GM18868 (cell line): Measurements from ENCODE around the gene GSKIP.

Experiments
- ATAC-seq: cut with Tn5 transposase; IDR thresholded peaks from one replicate; pipeline ENCODE4 v1.9.1; 2021; ENCODE audit warnings: mild to moderate bottlenecking, moderate library complexity; ENCODE audit not compliant: unreplicated experiment

GSKIP gene

GRCh38 chr14:96376093-96376492, 12.8 kb downstream of the GSKIP start:
- no peak for ATAC-seq

GRCh38 chr14:96380735-96381134, 17.4 kb downstream of the GSKIP start:
- peak; percentile 93 for ATAC-seq

GRCh38 chr14:96383445-96383844, 20.1 kb downstream of the GSKIP start:
- ATAC-seq: no peak

DNA sequence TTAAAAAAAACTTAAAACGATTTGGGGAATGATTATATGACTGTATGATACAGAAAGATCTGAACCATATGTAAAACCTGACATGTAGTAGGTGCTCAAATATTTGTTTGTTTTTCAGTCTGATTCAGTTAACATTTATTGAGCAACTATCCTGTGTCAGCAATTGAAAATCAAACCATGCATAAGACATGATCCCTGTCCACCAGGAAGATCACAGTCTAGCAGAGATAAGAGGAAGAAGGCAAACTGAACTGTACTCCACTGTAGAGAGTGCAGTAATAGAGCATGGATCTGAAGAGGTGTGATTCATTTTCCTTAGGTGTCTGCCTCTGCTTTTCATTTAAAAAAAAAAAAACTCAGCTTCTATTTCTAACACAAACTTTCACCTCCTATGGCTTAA, 20.7 kb downstream of the GSKIP start:
- no peak for ATAC-seq

GRCh38 chr14:96384740-96385139, 21.4 kb downstream of the GSKIP start:
- ATAC-seq: no peak

DNA sequence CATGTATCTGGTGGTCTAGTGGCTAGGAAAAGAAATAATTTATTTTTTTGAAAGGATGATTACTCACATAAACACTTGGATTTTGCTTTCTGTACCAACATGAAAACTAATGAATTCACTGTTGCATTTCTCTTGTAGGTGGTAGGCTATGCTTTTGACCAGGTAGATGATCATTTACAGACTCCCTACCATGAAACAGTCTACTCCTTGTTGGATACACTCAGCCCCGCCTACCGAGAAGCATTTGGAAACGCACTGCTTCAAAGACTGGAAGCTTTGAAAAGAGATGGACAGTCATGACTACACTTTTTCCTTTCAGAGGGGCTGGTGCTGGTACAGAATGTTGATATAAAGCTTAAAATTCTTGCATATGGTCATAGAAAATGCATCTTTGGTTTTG, 22.1 kb downstream of the GSKIP start:
- ATAC-seq: no peak

DNA sequence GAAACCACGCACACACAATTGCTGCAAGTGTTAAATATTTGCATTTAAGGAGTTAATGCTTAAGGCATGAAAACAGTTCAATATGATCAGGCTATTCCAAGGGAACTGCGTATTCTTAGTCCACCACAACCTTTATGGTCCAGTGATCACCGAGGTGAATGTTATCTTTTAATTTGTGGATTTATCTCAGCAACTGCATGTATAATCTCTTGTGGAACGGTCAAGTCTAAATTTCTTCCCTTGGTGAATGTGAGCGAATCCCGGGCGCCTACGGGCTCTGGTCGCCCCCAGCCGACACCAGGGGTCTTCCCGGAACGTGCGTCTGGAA, 27.6 kb downstream of the GSKIP start:
- ATAC-seq: no peak

DNA sequence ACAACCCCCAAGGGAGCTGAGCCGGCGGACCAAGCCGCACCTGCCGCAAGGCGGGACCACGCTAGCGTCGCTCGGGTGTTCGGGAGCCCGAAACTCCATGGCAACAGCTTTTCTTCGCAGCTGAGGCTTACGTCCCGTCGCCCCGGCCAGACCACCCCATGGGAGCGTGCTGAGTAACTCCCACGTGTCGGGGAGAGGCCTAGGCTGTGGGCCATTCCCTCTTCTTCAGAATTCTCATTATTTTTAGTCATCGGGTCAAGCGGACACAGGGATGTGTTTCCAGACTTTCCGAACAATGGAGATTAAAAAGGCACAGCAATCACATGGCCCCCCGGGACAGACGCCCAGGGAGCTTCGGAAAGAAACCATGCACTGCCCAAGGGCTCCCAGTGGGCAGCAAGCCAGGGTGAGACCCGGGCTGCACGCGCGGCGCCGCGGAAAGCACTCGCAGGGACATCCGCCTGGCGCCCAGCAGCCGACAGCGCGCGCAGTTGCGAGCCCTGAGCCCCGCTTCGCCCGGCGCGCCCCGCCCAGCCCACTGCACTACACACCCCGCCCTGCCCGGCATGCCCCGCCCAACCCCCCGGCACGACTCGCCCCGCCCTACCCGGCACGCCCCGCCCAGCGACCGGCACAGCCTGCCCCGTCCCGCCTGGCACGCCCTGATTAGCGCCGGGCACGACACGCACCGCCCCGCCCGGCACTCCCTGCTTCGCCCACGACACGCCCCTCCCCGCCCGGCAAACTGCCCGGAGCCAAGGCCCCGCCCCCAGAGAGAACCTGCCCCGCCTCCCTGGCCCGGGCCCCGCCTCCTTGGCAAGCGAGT, 28.2 kb downstream of the GSKIP start:
- peak; percentile 83 for ATAC-seq

GRCh38 chr14:96393071-96393691, 29.9 kb downstream of the GSKIP start:
- ATAC-seq: no peak

- ATAC-seq: no peak
Measured at GRCh38 chr14:96394047-96394815, 30.9 kb downstream of the GSKIP start.

DNA sequence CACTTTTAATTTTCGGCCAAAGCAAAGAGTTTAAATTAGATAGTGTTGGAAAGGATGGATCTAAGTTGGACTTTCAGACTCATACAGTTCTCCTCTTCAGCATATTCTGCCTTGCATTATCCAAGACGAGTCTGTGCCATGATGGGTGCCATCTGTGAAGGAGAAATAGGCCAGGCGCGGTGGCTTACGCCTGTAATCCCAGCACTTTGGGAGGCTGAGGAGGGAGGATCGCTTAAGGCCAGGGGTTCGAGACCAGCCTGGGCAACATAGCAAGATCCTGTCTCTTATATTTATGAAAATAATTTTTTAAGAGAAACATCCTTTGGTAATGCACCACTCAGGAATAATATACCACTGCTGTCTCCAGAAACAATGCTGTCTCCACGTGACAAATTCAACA, 35.1 kb downstream of the GSKIP start:
- no peak for ATAC-seq

DNA sequence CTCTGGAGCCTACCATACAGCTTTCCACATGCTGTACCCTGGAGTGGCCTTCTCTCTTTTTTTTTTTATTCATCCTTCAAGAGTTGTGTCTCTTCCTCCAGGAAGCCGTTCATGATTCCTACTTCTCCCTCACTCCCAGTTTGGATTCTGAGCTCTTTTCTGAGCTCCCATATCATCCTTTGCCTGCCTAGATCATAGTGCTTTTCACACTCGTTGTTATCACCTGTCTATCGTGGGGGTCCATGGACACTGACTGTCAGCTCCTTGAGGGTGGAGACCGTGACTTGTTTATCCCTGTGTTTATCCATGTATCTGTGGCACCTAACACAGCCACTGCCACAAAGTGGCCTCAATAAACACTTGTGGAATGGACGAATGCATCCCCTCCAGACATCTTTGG, 35.6 kb downstream of the GSKIP start:
- ATAC-seq: no peak

GRCh38 chr14:96399405-96399804, 36.1 kb downstream of the GSKIP start:
- ATAC-seq: no peak

- no peak for ATAC-seq
Measured at GRCh38 chr14:96400495-96400894, 37.2 kb downstream of the GSKIP start.

DNA sequence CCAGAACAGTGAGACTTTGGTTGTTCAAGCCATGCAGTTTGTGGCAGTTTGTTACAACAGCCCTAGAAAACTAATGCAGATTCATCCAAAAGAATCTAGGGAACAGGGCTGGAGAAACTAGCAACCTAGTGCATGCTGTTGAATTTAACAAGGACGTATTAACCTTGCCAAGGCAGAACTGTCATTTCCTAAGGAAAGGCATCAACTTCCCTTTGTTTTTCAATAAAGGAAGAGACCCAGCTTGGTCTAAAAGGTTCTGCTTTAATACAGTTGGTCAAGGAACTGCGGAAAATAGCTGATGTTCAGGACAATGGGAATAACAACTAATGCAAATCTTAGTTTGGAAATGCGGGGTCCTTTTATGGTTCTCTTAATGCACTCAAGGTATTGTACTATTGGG, 40.1 kb downstream of the GSKIP start:
- no peak for ATAC-seq

GRCh38 chr14:96405677-96406076, 42.4 kb downstream of the GSKIP start:
- ATAC-seq: no peak

DNA sequence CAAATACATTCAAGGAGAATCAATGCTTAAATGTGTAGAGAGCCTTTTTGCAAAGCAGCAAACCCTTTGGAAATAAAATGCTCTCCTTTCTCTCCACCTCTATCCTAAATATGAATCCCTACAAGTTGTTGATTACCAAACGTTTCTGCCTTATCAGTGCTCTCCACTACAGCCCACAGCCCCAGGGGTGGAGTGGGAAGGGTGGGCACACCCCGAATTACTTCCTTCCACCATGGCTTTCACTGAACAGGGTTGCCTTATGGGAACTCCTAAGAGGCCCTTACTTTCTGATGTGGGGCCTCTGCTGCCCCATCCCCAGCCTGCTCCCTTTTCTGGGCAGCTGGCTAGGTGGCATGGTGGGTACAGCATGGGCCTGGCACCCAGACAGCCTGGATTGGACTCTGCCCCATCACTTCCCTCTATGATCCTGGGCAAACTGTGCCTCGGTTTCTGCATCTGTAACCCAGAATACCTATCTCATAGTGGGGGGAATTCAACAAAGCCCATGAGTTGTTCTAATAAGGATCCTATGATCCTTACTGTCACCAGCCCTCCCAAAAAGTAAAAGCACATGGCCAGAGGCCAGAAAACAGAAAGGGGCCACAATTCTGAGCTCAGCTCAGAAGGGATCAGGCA, 44.7 kb downstream of the GSKIP start:
- ATAC-seq: no peak

- ATAC-seq: no peak
Measured at GRCh38 chr14:96408608-96409007, 45.3 kb downstream of the GSKIP start.

DNA sequence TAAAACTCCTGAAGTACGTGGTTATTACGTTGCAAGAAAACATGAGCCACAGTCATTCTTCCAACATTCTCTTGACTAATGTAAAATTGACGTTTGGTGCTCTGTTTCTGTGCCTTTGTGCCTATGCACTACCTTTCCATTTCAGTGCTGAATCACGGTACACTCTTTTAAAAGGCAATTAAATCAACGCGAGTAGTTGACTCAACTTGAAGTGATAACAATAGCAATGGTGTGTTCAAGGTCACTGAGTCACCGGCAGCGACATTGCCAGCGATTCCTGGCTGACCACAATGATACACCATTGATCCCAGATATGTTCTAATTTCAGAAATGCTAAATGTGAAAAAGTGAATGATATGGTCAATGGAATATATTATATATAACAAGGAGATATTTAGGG, 46.4 kb downstream of the GSKIP start:
- no peak for ATAC-seq

DNA sequence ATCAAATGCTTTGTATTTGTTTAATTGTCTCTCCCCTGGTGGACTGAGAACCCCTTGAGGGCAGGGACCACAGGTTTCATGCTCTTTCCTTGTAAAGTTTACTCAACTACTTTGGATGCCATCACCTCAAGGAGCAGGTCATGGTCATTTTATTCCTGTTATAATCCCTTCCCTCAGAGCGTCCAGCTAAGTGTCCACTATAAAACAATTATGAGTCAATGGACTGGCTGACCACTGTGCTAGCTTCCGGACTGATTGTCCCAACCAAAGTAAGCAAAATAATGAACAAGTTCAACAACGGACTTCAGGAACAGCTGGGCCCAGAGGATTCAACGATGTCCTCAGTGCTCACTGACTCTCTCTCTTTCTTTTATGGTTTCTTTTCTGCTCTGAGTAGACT, 46.8 kb downstream of the GSKIP start:
- no peak for ATAC-seq

GRCh38 chr14:96413526-96413925, 50.2 kb downstream of the GSKIP start:
- ATAC-seq: no peak

- ATAC-seq: no peak
Measured at GRCh38 chr14:96415559-96415958, 52.2 kb downstream of the GSKIP start.
